Psoas muscle (tissue), 8 donors: Measurements from ENCODE around the gene HTR7. TPM values are rescaled to one million over a fixed set of nuclear protein-coding genes. Genes with fewer than 3 reads are reported as not detected.
"Not testable (repeated sequence)": the region's sequence is repeated elsewhere in the genome, so short reads cannot be mapped to it uniquely, and the experiment has no call there.

Experiments
- ATAC-seq, 4 donors: fragments of 200-7000 bp; cut with Tn5 transposase; one replicate each; pipeline ENCODE4 v1.9.1; 2020; ENCODE audit warnings: moderate library complexity in 3 of 4, mild to moderate bottlenecking in 2 of 4
- DNase-seq, 2 donors: peaks; one replicate each; pipeline ENCODE4 v3.0.0-alpha.2; 2020
- H3K27ac ChIP-seq: fragments of 200-600 bp; one replicate; pipeline ENCODE4 v1.8.0; 2022
- H3K27me3 ChIP-seq, 3 donors: fragments of 200-600 bp in 1 of 3; one replicate each; pipeline versions ENCODE4 v1.6.1 to v1.8.0; 2013 to 2022; ENCODE audit warnings: low read length in 2 of 3, mild to moderate bottlenecking in 2 of 3, moderate library complexity in 1 of 3; ENCODE audit not compliant: insufficient read depth in 3 of 3
- H3K36me3 ChIP-seq, 2 donors: fragments of 200-600 bp in 1 of 2; one replicate each; pipeline versions ENCODE4 v1.6.1 to v1.8.0; 2013 to 2022; ENCODE audit warnings: low read depth in 1 of 2, mild to moderate bottlenecking in 1 of 2, moderate library complexity in 1 of 2; ENCODE audit not compliant: insufficient read depth in 1 of 2
- H3K4me1 ChIP-seq: fragments of 200-600 bp; one replicate; pipeline ENCODE4 v1.8.0; 2022
- H3K4me3 ChIP-seq: fragments of 200-600 bp; one replicate; pipeline ENCODE4 v1.8.0; 2022; ENCODE audit warnings: mild to moderate bottlenecking
- H3K9me3 ChIP-seq: fragments of 200-600 bp; one replicate; pipeline ENCODE4 v1.8.0; 2022
- WGBS, 3 donors: extraction: QIAGEN DNeasy Blood & Tissue Kit; methylation state at CpG; one replicate each; pipeline versions ENCODE4 v1.1.6 to v1.1.7; 2013; 5-methylcytosine and 5-hydroxymethylcytosine counted together
- intact Hi-C, 2 donors: fragments of 100-400 bp; cut with DNase I; formaldehyde crosslinking; loops; one replicate each; pipeline versions ENCODE4 v1.11.0 to v1.14.2; 2022
- long read RNA-seq, 2 donors: library from polyadenylated mRNA; unstranded; transcript quantifications; one replicate each; pipeline ENCODE4 v2.0.0, GENCODE V29; 2021
- polyA plus RNA-seq, 3 donors: library from polyadenylated mRNA; stranded (reverse); fragments of 200-250 nt; gene quantifications; one replicate each; pipeline ENCODE4 v1.2.3, GENCODE V29; 2013
- total RNA-seq, 4 donors: library from RNA; stranded (reverse); fragmentation: NEBNext Ultra II Directional in 2 of 4; extraction: Animal tissue kit (Norgen Biotek cat#: 25700) in 2 of 4; gene quantifications; one replicate each; pipeline versions ENCODE4 v1.2.1 to v1.2.4, GENCODE V29; 2021 to 2023
- TF ChIP-seq, protein P1 (sequence below): fragments of 200-600 bp; IDR thresholded peaks from one replicate; pipeline ENCODE4 v1.8.0; 2022; ENCODE audit warnings: antibody characterized with exemption
- donor health status: healthy with polysubstance abuse.
- donor health status: DM: no; HTN: no; CAD: no; lungs with moderate emphysema.
- donor health status: Bipolar disorder and iron deficiency.
- donor health status: healthy.
- donor health status: DM: yes; HTN: yes; CAD: no.
- donor health status: DM: no; HTN: no; CAD: no.
- donor health status: DM: no; HTN: no; CAD: no.
- donor health status: DM: yes; HTN: yes; CAD: no.

Gene HTR7
- total RNA-seq = 1 to 10 TPM in 1 of 4 donors, under 1 TPM in 3; 0.26 to 1.3 (median 0.59) TPM
- polyA plus RNA-seq = under 1 TPM; 0.24 to 0.94 (median 0.39) TPM
- long read RNA-seq, donor 1, partial matches to known transcripts = 0 of 5 reads
- long read RNA-seq, donor 1, other reads (novel, unspliced or antisense) = 0 of 5 reads
- long read RNA-seq, donor 2, partial matches to known transcripts = 0 of 1 reads
- long read RNA-seq, donor 2, other reads (novel, unspliced or antisense) = 0 of 1 reads

DNA sequence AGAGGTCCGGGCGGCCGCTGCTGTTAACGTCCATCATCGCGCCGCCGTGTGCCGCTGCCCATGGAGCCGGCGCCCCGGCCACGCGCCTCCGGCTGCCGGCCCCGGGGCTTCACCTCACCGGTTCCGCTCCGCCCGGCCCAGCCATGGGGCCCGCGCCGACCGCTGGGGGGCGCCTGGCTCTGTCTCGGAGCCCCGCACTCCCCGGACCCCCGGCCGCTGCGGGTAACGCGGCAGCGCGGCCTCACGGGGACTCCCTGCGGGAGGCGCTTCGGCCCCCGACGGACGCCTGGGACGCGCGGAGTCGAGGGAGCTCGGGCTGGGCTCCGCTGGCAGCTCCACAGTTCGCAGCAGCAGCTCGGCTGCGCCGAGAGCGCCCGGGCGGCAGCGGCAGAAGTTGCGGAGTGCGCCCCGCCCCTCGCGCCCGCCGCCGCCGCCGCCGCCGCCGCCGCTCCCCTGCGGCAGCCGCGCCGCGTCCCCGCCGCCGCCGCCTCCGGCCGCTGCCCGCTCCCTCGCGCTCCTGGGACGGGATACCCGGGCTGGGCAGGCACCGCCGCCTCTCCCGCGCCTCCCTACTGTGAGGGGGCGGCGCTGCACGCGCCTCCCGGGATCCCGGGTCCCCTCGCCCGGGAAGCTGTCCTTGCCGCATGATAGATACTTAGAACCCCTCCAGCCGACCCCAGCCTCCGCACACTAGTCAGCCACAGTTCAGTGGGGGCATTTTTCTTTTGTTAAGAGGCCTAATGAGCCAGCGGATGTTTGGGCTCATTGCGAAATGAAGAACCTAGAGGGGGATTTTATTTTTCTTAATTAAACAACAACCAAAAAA, at the start of gene HTR7:
HTR7 (minus strand) TSS at position 405 of the 826 bp plus-strand sequence; CDS start at position 37, 368 bp downstream.
- Histone ChIP-seq H3K27ac (peak within 1 kb of the TSS; percentile 31), H3K36me3 (no peaks in the 10 kb centered on the region), H3K4me1 (peaks cover 5% of the 10 kb centered on the region), H3K4me3 (peak within 1 kb of the TSS; percentile 69), H3K27me3 (peaks cover 0 to 39% (median 2%) of the 10 kb centered on the region in 3 donors), H3K9me3 (no peaks in the 10 kb centered on the region)
- intact Hi-C loops = no loop called here
- 1% methylated on average over 46 to 102 of the region's 104 CpGs for WGBS, 3 donors
- TF ChIP-seq, protein P1, sequence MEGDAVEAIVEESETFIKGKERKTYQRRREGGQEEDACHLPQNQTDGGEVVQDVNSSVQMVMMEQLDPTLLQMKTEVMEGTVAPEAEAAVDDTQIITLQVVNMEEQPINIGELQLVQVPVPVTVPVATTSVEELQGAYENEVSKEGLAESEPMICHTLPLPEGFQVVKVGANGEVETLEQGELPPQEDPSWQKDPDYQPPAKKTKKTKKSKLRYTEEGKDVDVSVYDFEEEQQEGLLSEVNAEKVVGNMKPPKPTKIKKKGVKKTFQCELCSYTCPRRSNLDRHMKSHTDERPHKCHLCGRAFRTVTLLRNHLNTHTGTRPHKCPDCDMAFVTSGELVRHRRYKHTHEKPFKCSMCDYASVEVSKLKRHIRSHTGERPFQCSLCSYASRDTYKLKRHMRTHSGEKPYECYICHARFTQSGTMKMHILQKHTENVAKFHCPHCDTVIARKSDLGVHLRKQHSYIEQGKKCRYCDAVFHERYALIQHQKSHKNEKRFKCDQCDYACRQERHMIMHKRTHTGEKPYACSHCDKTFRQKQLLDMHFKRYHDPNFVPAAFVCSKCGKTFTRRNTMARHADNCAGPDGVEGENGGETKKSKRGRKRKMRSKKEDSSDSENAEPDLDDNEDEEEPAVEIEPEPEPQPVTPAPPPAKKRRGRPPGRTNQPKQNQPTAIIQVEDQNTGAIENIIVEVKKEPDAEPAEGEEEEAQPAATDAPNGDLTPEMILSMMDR = peak; percentile 59
- ATAC-seq (peak; percentile 72 to 92 (median 88)), DNase-seq (peak; percentile 62 to 76)

DNA sequence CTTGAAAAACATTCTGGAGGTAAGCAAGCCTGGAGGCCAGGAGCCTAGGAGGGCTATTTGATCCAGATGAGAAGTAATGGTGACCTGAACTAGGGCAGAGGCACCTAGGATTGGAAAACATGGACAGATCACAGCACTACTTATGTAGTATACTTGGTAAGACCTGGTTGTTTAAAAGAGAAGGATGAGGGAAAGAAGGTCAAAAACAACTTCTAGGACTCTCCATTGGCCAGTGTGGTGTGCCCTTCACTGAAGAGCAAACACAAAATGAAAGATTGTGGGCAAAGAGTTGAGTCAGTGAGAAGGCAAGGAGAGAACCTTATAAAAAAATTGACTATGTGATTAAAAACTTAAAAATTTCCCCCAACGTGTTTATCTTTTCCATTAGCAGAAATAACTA, 48.8 kb upstream of the HTR7 start:
- 63 to 81% (median 78%) methylated on average over 1 of the region's 1 CpG for WGBS, 3 donors
- TF ChIP-seq, protein P1 = no peak
- Histone ChIP-seq H3K27ac (no peak overlapping the region), H3K36me3 (peaks cover 0 to 35% of the 10 kb centered on the region in 2 donors), H3K4me1 (no peaks in the 10 kb centered on the region), H3K27me3 (no peaks in the 10 kb centered on the region), H3K9me3 (no peaks in the 10 kb centered on the region), H3K4me3 (no peak overlapping the region)
- ATAC-seq (no peak), DNase-seq (no peak)
- intact Hi-C loops = no loop called here

DNA sequence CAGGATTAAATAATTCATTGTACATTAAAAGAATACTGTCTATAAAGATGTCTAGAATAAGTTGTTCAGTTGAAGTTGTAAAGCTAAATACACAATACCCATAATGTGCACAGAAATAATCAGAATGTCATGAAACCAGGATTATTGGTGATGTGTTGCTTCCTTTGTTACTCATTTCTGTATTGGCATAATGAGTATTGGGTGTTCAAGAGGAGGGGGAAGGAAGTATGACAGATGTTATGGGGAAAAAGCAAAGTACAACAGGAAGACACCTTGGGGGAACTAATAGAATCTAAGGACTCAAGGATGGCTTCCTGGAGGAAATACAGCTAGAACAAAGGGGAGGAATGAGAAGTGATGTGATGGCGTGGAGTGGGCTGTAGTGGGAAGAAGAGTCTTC, 48.1 kb upstream of the HTR7 start:
- Histone ChIP-seq H3K36me3 (peaks cover 0 to 41% of the 10 kb centered on the region in 2 donors), H3K4me1 (no peaks in the 10 kb centered on the region), H3K27ac (no peak overlapping the region), H3K27me3 (no peaks in the 10 kb centered on the region), H3K4me3 (no peak overlapping the region), H3K9me3 (no peaks in the 10 kb centered on the region)
- WGBS, 3 donors = 64 to 87% (median 68%) methylated on average over 1 of the region's 1 CpG
- DNase-seq (no peak), ATAC-seq (no peak)
- TF ChIP-seq, protein P1 = no peak
- intact Hi-C loops = no loop called here

DNA sequence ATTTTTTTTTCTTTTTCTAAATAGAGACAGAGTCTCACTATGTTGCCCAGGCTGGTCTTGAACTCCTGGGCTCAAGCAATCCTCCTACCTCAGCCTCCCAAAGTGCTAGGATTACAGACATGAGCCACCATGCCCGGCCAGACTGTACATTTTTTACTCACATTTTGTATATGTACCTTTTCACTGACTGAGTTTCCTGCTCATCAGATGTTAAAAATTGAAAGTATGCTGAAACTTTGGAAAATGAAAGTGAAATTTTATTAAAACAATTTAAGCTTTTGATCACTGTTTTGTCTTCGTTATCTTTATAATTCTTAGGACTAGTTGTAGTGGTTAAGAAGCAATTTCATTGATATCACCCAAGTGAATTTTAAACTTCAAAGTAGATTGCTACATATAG, 39.1 kb upstream of the HTR7 start:
- peaks cover 2 to 70% of the 10 kb centered on the region in 2 donors for H3K36me3 ChIP-seq
- H3K4me3 ChIP-seq, H3K9me3 ChIP-seq, intact Hi-C loops, H3K4me1 ChIP-seq, ATAC-seq, H3K27ac ChIP-seq, H3K27me3 ChIP-seq, DNase-seq: not testable (repeated sequence)
- WGBS, 3 donors = 91 to 96% (median 91%) methylated on average over 2 of the region's 2 CpGs

DNA sequence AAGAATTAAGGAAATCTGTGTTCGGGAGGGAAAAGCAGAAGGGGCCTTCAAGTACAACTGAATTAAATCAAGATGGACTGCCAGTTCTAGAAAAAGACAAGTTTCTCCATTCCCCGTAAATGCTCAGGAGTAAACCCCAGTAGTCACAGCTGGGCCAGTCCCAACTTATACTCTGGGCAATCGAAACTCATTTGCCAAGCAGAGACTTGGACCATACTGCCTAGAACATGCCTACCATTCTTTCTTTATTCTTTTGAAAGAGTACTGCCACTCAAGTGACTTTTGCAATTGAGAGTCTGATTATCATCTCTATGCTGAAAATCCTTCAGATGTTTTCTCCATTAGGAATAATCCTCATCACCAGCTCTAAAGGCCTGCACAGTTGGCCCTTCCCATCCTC, 35.4 kb upstream of the HTR7 start:
- H3K36me3 ChIP-seq = peaks cover 0 to 86% of the 10 kb centered on the region in 2 donors
- H3K27me3 ChIP-seq = no peaks in the 10 kb centered on the region
- no peak for DNase-seq
- TF ChIP-seq, protein P1 = no peak
- WGBS, 3 donors = 55 to 71% (median 69%) methylated on average over 3 of the region's 3 CpGs
- peaks cover 3% of the 10 kb centered on the region for H3K4me1 ChIP-seq
- ATAC-seq = peak in 3 of 4 donors; percentile 83 to 86 (median 86)
- H3K4me3 ChIP-seq = no peak overlapping the region
- H3K27ac ChIP-seq = no peak overlapping the region
- intact Hi-C loops = no loop called here
- H3K9me3 ChIP-seq = no peaks in the 10 kb centered on the region
